ENCODE data around the gene IL22RA1. TPM values are rescaled to one million over a fixed set of nuclear protein-coding genes. Genes with fewer than 3 reads are reported as not detected.

The IL22RA1 gene
- total RNA-seq, 2 experiments from 2014 or later, result 0.11 TPM; not detected in 1

DNA sequence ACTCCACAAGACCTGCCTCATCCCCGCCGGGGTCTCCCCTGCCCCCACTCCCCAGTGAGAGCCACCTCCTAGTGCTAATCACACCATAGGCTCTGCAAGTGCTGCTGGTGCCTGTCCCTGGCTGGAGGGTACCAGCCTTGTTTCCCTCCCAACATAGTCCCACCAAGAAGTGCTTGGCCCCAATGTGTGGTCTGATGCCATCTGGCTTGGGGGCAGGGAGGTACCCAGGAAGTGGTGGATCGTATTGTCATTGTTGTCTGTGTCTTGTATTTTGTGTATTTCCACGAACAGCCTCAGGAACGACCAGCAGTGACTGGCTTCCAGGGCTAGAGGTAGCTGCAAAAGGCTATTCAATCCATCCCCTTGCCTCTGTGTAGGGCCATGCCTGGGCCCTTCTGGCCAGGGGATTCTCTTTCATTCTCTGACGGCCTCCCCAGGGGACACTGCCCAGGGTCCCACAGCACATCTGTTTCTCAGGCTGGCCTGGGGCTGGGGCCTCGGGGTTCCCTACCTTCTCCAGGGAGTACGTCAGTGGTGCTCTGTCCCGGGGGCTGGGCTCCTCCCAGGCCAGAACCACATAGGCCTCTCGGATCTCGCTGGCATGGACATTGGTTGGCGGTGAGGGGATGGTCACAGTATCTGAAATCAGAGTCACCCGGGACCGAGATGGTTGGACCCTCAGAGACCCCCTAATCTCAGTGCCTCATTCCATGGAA lies 53.8 kb downstream of the IL22RA1 start:
- Mint-ChIP-seq H3K9me3 (no peaks in the 10 kb centered on the region), H3K27me3 (peaks cover under 1% of the 10 kb centered on the region), H3K27ac (no peak overlapping the region), H3K4me3 (no peak overlapping the region), H3K4me1 (no peaks in the 10 kb centered on the region), H3K36me3 (no peaks in the 10 kb centered on the region)
- no peak for ATAC-seq (ENCODE audit: low read depth)
- no peak for DNase-seq
- POLR2A ChIA-PET, result no interaction called here

DNA sequence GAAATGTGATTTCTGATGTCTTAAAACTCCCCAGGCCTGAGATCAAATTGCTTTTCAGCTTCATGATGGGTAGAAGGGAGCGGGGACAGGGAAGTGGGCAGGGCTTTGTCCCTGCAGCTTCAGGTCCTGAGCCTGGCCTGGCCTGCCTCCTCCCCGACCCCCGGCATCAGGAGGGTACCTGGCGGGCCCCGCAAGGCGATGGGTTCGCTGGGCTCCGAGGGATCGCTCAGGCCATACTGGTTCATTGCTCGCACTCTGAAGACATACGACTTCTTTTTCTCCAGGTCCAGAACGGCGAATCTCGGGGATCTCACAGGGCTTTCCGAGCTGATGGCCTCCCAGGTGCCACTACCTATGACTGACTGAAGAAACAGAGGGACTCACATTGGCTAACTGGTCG lies 56.5 kb downstream of the IL22RA1 start:
- ATAC-seq (ENCODE audit: low read depth), result no peak
- no peaks in the 10 kb centered on the region for H3K4me1 Mint-ChIP-seq
- no peak for DNase-seq
- no peaks in the 10 kb centered on the region for H3K9me3 Mint-ChIP-seq
- H3K27ac Mint-ChIP-seq, result no peak overlapping the region
- H3K36me3 Mint-ChIP-seq, result no peaks in the 10 kb centered on the region
- POLR2A ChIA-PET, result no interaction called here
- peaks cover 4% of the 10 kb centered on the region for H3K27me3 Mint-ChIP-seq
- no peak overlapping the region for H3K4me3 Mint-ChIP-seq

GRCh38 chr1:24085546-24085945 lies 57.4 kb downstream of the IL22RA1 start:
- Mint-ChIP-seq H3K4me3 (no peak overlapping the region), H3K4me1 (no peaks in the 10 kb centered on the region), H3K9me3 (no peaks in the 10 kb centered on the region), H3K36me3 (no peaks in the 10 kb centered on the region), H3K27me3 (peaks cover 4% of the 10 kb centered on the region), H3K27ac (no peak overlapping the region)
- DNase-seq (no peak), ATAC-seq (ENCODE audit: low read depth) (no peak)
- POLR2A ChIA-PET, result no interaction called here

GRCh38 chr1:24085007-24085406 lies 57.9 kb downstream of the IL22RA1 start:
- Mint-ChIP-seq H3K27ac (no peak overlapping the region), H3K27me3 (peaks cover 7% of the 10 kb centered on the region), H3K4me3 (no peak overlapping the region), H3K4me1 (no peaks in the 10 kb centered on the region), H3K36me3 (no peaks in the 10 kb centered on the region), H3K9me3 (no peaks in the 10 kb centered on the region)
- POLR2A ChIA-PET, result no interaction called here
- ATAC-seq (ENCODE audit: low read depth) (no peak), DNase-seq (no peak)

DNA sequence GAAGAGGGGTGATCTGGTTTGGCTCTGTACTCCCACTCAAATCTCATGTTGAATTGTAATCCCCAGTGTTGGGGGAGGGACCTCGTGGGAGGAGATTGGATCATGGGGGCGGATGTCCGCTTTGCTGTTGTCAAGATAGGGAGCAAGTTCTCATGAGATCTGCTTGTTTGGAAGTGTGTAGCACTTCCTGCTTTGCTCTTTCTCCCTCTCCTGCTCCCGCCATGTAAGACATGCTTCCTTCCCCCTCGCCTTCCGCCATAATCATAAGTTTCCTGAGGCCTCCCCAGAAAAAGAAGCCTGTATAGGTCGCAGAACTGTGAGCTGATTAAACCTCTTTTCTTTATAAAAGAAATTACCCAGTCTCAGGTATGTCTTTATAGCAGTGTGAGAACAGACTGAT lies 58.9 kb downstream of the IL22RA1 start:
- Mint-ChIP-seq H3K36me3 (no peaks in the 10 kb centered on the region), H3K9me3 (no peaks in the 10 kb centered on the region), H3K27me3 (peaks cover 7% of the 10 kb centered on the region), H3K4me3 (no peak overlapping the region), H3K4me1 (no peaks in the 10 kb centered on the region), H3K27ac (no peak overlapping the region)
- POLR2A ChIA-PET, result interaction anchor here (0.6 kb wide), 1 partner anchor 181 kb away, joined by 3 read pairs; no protein-coding TSS in a partner anchor
- ATAC-seq (ENCODE audit: low read depth) (no peak), DNase-seq (no peak)

DNA sequence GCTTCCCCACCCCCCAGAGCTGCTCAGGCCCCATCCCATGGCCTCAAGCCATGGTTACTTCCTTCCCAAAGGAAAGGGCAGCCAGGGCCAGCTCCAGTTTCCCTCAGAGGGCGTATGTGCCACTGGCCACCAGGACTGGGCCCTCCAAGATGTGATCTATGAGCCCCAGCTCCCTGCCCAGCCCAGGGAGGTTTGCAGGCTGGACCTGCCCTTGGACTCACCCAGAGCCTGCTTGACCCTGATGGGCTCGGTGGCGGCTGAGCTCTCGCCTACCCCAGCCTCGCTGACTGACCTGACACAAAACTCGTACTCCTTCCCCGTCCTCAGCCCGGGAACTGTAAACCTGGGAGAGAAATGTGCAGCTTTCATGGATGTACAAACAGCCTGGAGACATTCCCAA lies 60.6 kb downstream of the IL22RA1 start:
- POLR2A ChIA-PET, result interaction anchor here (0.6 kb wide), 1 partner anchor 495 kb away, joined by 3 read pairs; no protein-coding TSS in a partner anchor
- H3K36me3 Mint-ChIP-seq, result no peaks in the 10 kb centered on the region
- no peaks in the 10 kb centered on the region for H3K4me1 Mint-ChIP-seq
- no peak for DNase-seq
- H3K27me3 Mint-ChIP-seq, result peaks cover 7% of the 10 kb centered on the region
- no peak for ATAC-seq (ENCODE audit: low read depth)
- H3K9me3 Mint-ChIP-seq, result no peaks in the 10 kb centered on the region
- no peak overlapping the region for H3K4me3 Mint-ChIP-seq
- no peak overlapping the region for H3K27ac Mint-ChIP-seq

DNA sequence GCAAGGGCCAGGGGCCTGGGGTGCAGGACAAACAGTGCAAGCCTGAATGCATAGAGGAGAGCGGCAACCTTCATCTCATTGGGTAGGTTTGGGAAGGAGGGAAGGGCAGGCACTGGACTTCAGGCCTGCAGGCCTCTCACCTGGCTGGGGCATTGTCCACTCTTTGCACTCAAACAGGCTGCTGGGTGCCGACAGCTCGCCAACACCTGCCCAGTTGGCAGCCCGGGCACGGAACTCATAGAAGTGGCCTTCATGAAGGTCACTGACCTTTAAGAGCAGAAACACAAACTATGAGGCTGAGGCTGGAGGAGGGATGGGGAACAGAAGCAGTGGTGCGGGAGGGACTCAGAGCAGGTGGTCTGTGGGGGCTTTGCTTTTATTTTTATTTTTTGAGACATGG lies 61.8 kb downstream of the IL22RA1 start:
- ATAC-seq (ENCODE audit: low read depth) (no peak), DNase-seq (no peak)
- Mint-ChIP-seq H3K27ac (no peak overlapping the region), H3K4me1 (no peaks in the 10 kb centered on the region), H3K9me3 (no peaks in the 10 kb centered on the region), H3K36me3 (no peaks in the 10 kb centered on the region), H3K27me3 (peaks cover 7% of the 10 kb centered on the region), H3K4me3 (no peak overlapping the region)
- POLR2A ChIA-PET, result no interaction called here

DNA sequence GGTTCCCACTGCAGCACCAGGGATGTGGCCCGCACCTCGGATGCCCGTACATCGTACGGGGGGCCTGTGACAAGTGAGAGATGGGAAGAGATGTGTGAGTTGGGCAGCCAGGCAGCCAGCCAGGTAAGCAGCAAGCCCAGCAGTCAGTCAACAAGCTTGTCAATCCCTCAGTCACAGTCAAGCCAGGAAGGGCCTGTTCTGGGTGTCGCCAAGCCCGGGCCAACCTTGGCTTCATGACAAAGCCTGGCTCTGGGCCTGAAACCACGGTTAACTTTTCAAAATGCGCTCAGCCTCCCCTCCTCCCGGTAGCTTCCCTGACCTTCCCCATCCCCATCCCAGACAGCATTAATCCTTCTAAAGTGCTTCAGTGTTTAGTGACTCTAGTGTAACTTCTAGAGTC lies 62.8 kb downstream of the IL22RA1 start:
- Mint-ChIP-seq H3K36me3 (no peaks in the 10 kb centered on the region), H3K4me3 (no peak overlapping the region), H3K27me3 (peaks cover 7% of the 10 kb centered on the region), H3K4me1 (no peaks in the 10 kb centered on the region), H3K27ac (no peak overlapping the region), H3K9me3 (no peaks in the 10 kb centered on the region)
- DNase-seq (no peak), ATAC-seq (ENCODE audit: low read depth) (no peak)
- POLR2A ChIA-PET, result no interaction called here

DNA sequence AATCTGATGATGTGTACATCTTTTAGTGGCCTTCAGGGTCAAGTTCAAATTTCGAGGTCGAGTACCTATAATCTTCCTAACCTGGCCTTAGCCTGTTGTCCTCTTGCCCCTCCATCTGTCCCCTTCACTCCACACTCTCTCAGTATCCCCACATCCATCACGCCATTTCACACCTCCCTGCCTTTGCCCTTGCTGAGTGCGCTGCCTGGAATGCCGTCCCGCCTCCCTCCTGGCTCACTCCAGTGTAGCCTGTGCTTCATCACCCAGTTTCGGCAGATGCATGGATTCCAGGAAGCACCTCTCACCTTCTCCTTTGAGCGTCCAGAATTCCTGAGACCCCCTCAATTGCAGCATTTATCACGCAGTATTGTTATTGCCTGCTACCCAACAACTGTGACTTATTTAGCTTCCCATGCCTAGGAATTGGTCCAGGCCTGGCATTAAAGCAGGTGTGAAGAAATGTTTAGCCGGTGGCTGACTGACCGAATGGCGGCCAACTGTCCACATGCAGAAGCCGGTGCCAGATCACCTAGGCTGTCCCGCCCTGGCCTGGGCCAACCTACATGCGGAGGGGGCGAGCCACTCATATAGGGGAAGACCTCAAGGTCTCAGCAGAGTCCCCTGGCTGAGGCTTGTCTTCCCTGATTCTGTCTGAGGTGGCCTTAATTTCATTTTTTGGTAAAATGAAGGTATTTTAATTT lies 65.5 kb downstream of the IL22RA1 start:
- Mint-ChIP-seq H3K9me3 (no peaks in the 10 kb centered on the region), H3K4me1 (no peaks in the 10 kb centered on the region), H3K36me3 (no peaks in the 10 kb centered on the region), H3K4me3 (no peak overlapping the region), H3K27ac (no peak overlapping the region), H3K27me3 (peaks cover 3% of the 10 kb centered on the region)
- POLR2A ChIA-PET, result no interaction called here
- DNase-seq (no peak), ATAC-seq (ENCODE audit: low read depth) (no peak)

GRCh38 chr1:24075946-24076345 lies 67.0 kb downstream of the IL22RA1 start:
- POLR2A ChIA-PET, result no interaction called here
- H3K36me3 Mint-ChIP-seq, result no peaks in the 10 kb centered on the region
- ATAC-seq (ENCODE audit: low read depth), result no peak
- H3K27me3 Mint-ChIP-seq, result peaks cover 3% of the 10 kb centered on the region
- no peaks in the 10 kb centered on the region for H3K9me3 Mint-ChIP-seq
- H3K27ac Mint-ChIP-seq, result no peak overlapping the region
- H3K4me3 Mint-ChIP-seq, result no peak overlapping the region
- H3K4me1 Mint-ChIP-seq, result peaks cover under 1% of the 10 kb centered on the region
- DNase-seq, result no peak

GRCh38 chr1:24075590-24075854 lies 67.4 kb downstream of the IL22RA1 start:
- DNase-seq (no peak), ATAC-seq (ENCODE audit: low read depth) (no peak)
- Mint-ChIP-seq H3K4me1 (peaks cover 5% of the 10 kb centered on the region), H3K27ac (no peak overlapping the region), H3K36me3 (no peaks in the 10 kb centered on the region), H3K27me3 (peaks cover 3% of the 10 kb centered on the region), H3K9me3 (no peaks in the 10 kb centered on the region), H3K4me3 (no peak overlapping the region)
- POLR2A ChIA-PET, result no interaction called here

- H3K9me3 Mint-ChIP-seq, result no peaks in the 10 kb centered on the region
- H3K36me3 Mint-ChIP-seq, result no peaks in the 10 kb centered on the region
- DNase-seq (no peak), ATAC-seq (ENCODE audit: low read depth) (no peak)
- no peaks in the 10 kb centered on the region for H3K27me3 Mint-ChIP-seq
- H3K4me1 Mint-ChIP-seq, result peaks cover 5% of the 10 kb centered on the region
- no peak overlapping the region for H3K27ac Mint-ChIP-seq
- POLR2A ChIA-PET, result no interaction called here
- no peak overlapping the region for H3K4me3 Mint-ChIP-seq
These were observed 67.9 kb downstream of the IL22RA1 start for GRCh38 chr1:24074817-24075589.

DNA sequence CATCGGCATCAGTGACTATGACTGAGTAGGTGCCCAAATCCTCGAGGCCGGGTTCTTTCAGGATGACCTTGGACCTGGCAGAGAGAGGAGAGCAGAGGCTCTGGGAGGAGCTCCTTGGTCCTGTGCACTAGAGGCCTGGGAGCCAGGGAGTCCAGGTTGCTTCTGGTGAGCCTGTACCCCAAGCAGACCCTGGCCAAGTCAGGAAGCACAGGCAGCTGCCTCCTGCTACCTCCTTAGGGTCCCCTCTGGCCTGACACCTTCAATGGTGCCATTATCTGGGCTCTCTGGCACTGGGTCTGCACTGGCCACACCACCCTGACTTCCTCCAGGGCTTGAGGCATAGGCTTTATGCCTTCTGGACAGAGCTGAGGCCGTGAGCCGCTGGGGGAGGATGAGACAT lies 68.7 kb downstream of the IL22RA1 start:
- Mint-ChIP-seq H3K9me3 (no peaks in the 10 kb centered on the region), H3K36me3 (no peaks in the 10 kb centered on the region), H3K4me1 (peaks cover 5% of the 10 kb centered on the region), H3K27ac (no peak overlapping the region), H3K4me3 (no peak overlapping the region), H3K27me3 (peaks cover 2% of the 10 kb centered on the region)
- no peak for DNase-seq
- ATAC-seq (ENCODE audit: low read depth), result no peak
- POLR2A ChIA-PET, result no interaction called here

GRCh38 chr1:24071941-24072340 lies 71.0 kb downstream of the IL22RA1 start:
- no peaks in the 10 kb centered on the region for H3K36me3 Mint-ChIP-seq
- no peaks in the 10 kb centered on the region for H3K9me3 Mint-ChIP-seq
- no peak overlapping the region for H3K27ac Mint-ChIP-seq
- H3K27me3 Mint-ChIP-seq, result peaks cover 2% of the 10 kb centered on the region
- no peak overlapping the region for H3K4me3 Mint-ChIP-seq
- POLR2A ChIA-PET, result no interaction called here
- peaks cover 5% of the 10 kb centered on the region for H3K4me1 Mint-ChIP-seq
- ATAC-seq (ENCODE audit: low read depth) (no peak), DNase-seq (no peak)

All from activated naive CD8-positive, alpha-beta T cell treated with anti-CD3 and anti-CD28 coated beads, Interleukin-2, amount 10 ng/mL, durations not matched to agents 7 days and 5 days (primary cell).